ENCODE measurements around the gene MYL4. TPM values are rescaled to one million over a fixed set of nuclear protein-coding genes. Genes with fewer than 3 reads are reported as not detected.

The MYL4 gene
- total and polyA plus RNA-seq, 10 of the 15 experiments (the other 5 are each of a cell fraction or from before 2014, with no cell fraction given) = 0.23 to 1.6 (median 0.58) TPM; not detected in 3

- TF ChIP-seq CTCF (IDR thresholded peaks at IDR 0.05 in 2 of 3, conservative IDR thresholded peaks at IDR 0.05 in 1 of 3; ENCODE audit: control insufficient read depth in 2 of 3, extremely low read depth in 1 of 3, insufficient read depth in 1 of 3, low read depth in 3 of 3, low read length in 3 of 3) (no peak), ZBTB40 (IDR thresholded peaks at IDR 0.05; ENCODE audit: borderline replicate concordance) (no peak), LARP7 (IDR thresholded peaks at IDR 0.05) (no peak)
These were observed 44.9 kb upstream of the MYL4 start (continued) for GRCh38 chr17:47164263-47164662.

DNA sequence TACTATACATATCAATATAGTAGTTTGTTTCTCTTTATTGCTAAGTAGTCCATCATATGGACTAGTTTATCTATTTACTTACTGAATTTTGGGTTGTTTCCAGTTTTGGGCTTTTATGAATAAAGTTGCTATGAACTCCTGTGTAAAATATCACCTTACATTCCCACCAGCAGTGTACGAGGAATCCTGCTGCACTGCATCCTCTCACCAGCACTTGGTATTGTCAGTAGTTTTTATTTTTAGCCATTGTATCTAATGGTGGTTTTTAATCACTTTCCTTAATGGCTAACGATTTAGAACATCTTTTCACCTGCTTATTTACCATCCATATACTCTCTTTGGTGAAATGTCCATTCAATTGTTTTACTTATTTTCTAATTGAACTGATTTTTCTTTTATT, 44.0 kb upstream of the MYL4 start:
- Histone ChIP-seq H4K20me1 (ENCODE audit: control insufficient read depth, insufficient read depth) (no peaks in the 10 kb centered on the region), H3K9ac (ENCODE audit: control insufficient read depth, insufficient read depth, low read length) (no peak overlapping the region), H3K36me3 (ENCODE audit: control insufficient read depth in 2 of 2, insufficient read depth in 2 of 2, low read length in 1 of 2) (peaks cover 11 to 27% of the 10 kb centered on the region in 2 experiments), H3K27ac (ENCODE audit: control insufficient read depth, insufficient read depth) (no peak overlapping the region), H3K9me3 (replicated peaks; ENCODE audit: control insufficient read depth, insufficient read depth, low read length) (no peaks in the 10 kb centered on the region), H3K79me2 (ENCODE audit: control insufficient read depth, insufficient read depth, low read length) (no peaks in the 10 kb centered on the region; the same call in none of the 2 replicates), H3K27me3 (replicated peaks in 1 of 2; ENCODE audit: control insufficient read depth in 2 of 2, insufficient read depth in 2 of 2, low read length in 1 of 2) (no peaks in the 10 kb centered on the region), H2AFZ (ENCODE audit: control insufficient read depth, low read depth, low read length) (no peak overlapping the region), H3K4me3 (no peak overlapping the region), H3K4me2 (ENCODE audit: control insufficient read depth, insufficient read depth) (no peak overlapping the region), H3K4me1 (ENCODE audit: control insufficient read depth, insufficient read depth, low read length) (peaks cover 3% of the 10 kb centered on the region)
- intact Hi-C loops (cut with micrococcal nuclease; ENCODE audit: unreplicated experiment) (no loop called here), in situ Hi-C loops (cut with MboI) (no loop called here)
- ChIA-PET CTCF (no interaction called here), SMC1A (ENCODE audit: uncharacterized antibody, unreplicated experiment) (no interaction called here), RAD21 (ENCODE audit: unreplicated experiment) (no interaction called here), POLR2A (no interaction called here)
- no TSS peak for BruUV-seq (replicated peaks)
- FAIRE-seq (no peak), DNase-seq (ENCODE audit: low read depth, low spot score) (no peak), ATAC-seq (no peak)
- 78% methylated on average over 2 of the region's 2 CpGs for WGBS (ENCODE audit: insufficient coverage, insufficient replicate concordance, low lambda C conversion rate, missing lambda C conversion rate)
- TF ChIP-seq E4F1 (IDR thresholded peaks at IDR 0.05; ENCODE audit: borderline replicate concordance, partially characterized antibody) = no peak
- TF ChIP-seq, protein P1, sequence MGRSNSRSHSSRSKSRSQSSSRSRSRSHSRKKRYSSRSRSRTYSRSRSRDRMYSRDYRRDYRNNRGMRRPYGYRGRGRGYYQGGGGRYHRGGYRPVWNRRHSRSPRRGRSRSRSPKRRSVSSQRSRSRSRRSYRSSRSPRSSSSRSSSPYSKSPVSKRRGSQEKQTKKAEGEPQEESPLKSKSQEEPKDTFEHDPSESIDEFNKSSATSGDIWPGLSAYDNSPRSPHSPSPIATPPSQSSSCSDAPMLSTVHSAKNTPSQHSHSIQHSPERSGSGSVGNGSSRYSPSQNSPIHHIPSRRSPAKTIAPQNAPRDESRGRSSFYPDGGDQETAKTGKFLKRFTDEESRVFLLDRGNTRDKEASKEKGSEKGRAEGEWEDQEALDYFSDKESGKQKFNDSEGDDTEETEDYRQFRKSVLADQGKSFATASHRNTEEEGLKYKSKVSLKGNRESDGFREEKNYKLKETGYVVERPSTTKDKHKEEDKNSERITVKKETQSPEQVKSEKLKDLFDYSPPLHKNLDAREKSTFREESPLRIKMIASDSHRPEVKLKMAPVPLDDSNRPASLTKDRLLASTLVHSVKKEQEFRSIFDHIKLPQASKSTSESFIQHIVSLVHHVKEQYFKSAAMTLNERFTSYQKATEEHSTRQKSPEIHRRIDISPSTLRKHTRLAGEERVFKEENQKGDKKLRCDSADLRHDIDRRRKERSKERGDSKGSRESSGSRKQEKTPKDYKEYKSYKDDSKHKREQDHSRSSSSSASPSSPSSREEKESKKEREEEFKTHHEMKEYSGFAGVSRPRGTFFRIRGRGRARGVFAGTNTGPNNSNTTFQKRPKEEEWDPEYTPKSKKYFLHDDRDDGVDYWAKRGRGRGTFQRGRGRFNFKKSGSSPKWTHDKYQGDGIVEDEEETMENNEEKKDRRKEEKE (IDR thresholded peaks at IDR 0.05) = no peak
- TF ChIP-seq, protein P2, sequence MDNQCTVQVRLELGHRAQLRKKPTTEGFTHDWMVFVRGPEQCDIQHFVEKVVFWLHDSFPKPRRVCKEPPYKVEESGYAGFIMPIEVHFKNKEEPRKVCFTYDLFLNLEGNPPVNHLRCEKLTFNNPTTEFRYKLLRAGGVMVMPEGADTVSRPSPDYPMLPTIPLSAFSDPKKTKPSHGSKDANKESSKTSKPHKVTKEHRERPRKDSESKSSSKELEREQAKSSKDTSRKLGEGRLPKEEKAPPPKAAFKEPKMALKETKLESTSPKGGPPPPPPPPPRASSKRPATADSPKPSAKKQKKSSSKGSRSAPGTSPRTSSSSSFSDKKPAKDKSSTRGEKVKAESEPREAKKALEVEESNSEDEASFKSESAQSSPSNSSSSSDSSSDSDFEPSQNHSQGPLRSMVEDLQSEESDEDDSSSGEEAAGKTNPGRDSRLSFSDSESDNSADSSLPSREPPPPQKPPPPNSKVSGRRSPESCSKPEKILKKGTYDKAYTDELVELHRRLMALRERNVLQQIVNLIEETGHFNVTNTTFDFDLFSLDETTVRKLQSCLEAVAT (IDR thresholded peaks at IDR 0.05) = no peak

Data from GM12878 (cell line).